ENCODE results near the gene AHCY.

DNA sequence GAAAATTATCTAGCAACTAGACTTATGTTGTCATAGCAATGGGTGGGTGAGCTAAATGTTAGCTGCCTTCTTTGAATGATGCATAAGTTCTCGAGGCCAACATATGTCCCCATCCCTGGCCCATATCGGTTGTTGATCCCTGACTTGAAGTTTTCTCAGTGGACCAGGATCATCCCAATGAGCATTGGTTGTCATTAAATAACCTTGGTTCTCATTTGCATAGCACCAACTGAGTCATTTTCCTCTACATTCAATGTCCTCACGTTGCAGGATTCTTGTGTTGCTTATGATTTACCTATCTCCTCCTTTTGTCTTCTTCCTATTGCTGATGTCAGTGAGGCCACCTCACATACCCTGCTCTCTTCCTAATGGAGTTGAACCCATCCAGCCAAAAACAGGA is 12.1 kb upstream of the AHCY start:
- TF ChIP-seq, protein P1, sequence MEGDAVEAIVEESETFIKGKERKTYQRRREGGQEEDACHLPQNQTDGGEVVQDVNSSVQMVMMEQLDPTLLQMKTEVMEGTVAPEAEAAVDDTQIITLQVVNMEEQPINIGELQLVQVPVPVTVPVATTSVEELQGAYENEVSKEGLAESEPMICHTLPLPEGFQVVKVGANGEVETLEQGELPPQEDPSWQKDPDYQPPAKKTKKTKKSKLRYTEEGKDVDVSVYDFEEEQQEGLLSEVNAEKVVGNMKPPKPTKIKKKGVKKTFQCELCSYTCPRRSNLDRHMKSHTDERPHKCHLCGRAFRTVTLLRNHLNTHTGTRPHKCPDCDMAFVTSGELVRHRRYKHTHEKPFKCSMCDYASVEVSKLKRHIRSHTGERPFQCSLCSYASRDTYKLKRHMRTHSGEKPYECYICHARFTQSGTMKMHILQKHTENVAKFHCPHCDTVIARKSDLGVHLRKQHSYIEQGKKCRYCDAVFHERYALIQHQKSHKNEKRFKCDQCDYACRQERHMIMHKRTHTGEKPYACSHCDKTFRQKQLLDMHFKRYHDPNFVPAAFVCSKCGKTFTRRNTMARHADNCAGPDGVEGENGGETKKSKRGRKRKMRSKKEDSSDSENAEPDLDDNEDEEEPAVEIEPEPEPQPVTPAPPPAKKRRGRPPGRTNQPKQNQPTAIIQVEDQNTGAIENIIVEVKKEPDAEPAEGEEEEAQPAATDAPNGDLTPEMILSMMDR (conservative IDR thresholded peaks at IDR 0.05 in 1 of 2, IDR thresholded peaks at IDR 0.05 in 1 of 2; ENCODE audit: extremely low read depth in 1 of 2, insufficient read depth in 1 of 2, low read depth in 1 of 2, low read length in 2 of 2), result no peak
- TF ChIP-seq EZH2 (IDR thresholded peaks at IDR 0.05; ENCODE audit: borderline replicate concordance, low read length), result no peak

All from mammary epithelial cell (primary cell).